Fibroblast of skin of abdomen (primary cell): ENCODE results near the gene FBH1.
A peak's percentile ranks its signal among the peaks of the same experiment; 100 is the strongest.
"Not testable (repeated sequence)": the region's sequence is repeated elsewhere in the genome, so short reads cannot be mapped to it uniquely, and the experiment has no call there.

Source experiments
- DNase-seq: peaks from one replicate; pipeline ENCODE4 v3.0.0-alpha.2; 2013

FBH1 gene

DNA sequence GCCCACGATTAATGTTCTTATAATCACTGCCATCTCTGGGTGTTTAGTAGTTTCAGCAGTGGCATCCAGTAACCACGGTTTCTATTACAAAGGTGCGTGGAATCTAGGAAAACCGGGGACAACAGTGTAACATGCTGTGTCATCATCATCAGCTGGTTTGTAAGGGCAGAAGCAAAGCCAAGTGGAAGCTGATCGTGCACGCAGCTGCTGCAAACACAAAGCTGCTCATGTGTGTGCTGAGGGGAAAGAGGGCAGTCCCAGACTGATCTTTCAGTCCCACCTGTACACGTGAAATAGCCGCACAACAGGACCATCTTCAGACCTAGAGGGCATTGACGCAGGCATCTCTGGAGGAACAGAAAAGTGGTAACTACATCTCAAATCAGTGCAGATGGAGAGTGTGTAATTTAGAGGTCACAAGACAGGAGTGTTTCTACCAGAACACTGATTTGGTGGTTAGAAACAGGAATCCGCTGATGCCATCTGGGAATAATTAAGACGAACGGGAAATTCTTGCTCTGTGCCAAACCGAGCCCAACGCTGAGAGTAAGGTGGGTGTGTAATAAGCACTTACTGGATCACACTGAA is 13.8 kb upstream of the FBH1 start:
- DNase-seq: peak; percentile 95

DNA sequence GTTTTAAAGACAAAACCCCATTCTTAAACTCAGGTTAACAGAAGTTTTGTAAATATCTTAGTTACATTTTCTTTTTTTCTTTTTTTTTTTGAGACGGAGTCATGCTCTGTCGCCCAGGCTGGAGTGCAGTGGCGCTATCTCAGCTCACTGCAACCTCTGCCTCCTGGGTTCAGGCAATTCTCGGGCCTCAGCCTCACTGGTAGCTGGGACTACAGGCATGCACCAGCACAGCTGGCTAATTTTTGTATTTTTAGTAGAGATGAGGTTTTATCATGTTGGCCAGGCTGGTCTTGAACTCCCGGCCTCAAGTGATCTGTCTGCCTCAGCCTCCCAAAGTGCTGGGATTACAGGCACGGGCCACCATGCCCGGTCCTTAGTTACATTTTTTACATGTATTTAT is 13.0 kb upstream of the FBH1 start:
- not testable (repeated sequence) for DNase-seq

DNA sequence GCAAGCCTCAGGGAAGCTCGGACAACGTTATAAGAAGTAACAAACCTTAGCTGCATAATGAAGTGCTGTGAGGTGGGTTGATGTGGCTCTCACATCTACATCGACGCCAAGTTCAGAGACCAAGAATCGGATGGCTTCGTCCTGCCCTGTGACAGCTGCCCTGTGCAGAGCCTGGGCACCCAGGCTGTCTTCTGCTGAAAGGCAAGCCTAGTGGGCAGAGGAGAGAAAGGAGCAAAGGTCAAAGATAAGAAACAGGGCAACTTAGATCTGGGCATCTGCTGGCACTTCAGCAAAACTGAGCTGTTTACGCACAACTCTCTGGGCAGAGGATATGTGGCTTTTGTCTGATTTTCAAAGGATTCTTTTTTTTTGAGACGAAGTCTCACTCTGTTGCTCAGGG is 7.1 kb upstream of the FBH1 start:
- no peak for DNase-seq

DNA sequence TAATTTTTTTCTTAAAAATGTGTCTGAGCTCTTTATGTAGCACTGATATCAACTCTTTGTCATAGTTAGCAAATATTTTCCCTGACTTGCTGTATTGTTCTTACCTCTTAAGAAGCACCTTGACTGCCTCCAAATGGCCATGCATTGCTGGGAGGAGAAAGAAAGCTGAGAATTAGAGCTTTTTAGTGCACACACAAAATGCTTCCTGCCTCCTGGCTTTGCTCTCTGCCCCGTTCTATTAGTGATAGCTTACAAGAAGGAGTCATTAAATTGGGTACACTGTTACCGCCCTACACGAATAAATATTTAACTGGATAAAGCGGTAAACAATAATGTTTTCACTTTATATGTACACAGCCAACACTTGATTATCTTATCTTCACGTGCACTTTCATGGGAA is 4.4 kb upstream of the FBH1 start:
- no peak for DNase-seq

DNA sequence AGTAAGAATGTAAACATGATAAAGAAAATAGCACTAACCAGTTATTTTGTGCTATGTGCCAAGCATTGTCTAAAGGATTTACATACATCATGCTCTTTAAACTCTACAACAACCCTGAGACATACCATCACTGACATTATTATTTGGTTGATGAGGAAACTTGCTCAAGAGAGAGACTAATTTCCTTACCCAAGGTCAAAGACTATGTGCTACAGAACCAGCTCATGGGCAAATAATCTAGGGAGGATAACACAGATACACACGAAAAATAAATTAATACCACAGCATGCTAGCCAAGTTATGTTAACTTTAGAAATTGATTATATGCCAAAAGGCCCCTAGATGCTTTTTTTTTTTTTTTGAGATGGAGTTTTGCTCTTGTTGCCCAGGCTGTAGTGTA is 3.0 kb upstream of the FBH1 start:
- DNase-seq: no peak

DNA sequence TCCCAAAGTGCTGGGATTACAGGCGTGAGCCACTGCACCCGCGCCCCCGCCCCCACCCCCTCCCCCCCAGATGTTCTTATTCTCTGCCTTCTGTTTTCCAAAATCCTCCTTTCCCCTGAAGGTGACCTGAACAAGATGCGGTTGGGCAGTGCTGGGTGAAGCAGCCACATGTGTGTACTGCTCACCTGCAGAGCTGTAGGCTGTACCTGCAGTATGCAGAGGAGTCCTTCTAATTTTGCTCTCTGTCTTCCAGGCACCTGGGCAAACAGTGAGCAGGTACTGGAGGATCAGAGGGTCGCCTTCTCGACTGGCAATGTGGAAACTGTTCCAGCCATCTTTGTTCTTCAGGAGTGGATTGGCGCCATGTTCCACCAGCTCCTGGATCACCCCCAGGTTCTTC is 2.4 kb upstream of the FBH1 start:
- no peak for DNase-seq

DNA sequence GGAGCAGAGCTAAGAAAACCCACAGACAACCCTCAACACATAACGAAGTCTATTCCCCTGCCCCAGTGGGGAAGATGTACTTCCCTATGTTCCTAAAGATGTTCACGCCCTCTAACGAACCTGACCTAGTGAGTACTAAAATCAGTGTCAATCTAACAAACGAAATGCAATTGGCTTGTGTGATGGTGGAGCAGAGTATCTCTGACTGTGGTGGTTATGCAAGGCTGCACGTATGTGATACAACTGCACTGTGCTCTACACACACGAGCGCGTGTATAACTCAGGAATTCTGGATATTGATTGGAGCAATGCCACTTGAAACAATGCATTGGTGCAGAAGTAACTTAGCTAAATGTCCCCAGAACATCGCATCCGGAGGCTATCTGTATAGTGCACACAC is 1.7 kb upstream of the FBH1 start:
- peak; percentile 21 for DNase-seq

DNA sequence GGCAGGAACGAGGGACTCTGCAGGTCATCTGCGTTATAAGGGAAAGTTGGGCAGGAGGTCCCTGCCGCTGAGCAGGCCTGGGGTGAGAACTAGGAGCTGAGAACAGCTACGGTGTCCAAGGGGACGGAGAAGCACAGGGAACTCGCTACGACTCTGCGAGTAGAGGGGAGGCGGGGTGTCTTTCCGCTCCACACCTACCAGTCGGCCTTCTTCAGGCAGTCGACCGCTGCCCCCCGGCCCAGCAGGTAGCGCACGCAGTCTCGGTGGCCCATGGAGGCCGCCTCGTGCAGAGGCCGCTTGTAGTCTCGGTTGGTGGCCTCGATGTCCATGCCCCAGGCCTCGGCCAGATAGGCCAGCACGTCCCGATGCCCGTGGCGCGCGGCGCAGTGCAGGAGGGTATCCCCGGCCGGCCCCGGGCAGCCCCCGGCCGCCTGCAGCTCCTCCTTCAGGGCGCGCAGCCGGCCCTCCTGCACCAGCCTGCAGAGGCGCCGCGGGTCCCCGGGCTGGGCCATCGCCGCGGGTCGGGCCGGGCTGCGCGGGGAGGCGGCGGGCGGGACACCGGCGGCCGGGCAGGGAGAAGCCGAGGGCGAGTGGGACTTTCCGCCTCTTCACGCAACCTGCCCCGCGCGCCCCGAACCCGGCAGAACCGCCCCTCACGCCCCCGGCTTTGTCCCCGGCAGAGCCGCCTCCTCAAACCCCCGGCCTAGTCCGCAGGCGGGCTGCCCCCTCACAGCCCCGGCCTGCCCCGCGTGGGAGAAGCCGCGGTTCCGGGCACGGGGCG is 1.0 kb upstream of the FBH1 start:
- DNase-seq: peak; percentile 14

DNA sequence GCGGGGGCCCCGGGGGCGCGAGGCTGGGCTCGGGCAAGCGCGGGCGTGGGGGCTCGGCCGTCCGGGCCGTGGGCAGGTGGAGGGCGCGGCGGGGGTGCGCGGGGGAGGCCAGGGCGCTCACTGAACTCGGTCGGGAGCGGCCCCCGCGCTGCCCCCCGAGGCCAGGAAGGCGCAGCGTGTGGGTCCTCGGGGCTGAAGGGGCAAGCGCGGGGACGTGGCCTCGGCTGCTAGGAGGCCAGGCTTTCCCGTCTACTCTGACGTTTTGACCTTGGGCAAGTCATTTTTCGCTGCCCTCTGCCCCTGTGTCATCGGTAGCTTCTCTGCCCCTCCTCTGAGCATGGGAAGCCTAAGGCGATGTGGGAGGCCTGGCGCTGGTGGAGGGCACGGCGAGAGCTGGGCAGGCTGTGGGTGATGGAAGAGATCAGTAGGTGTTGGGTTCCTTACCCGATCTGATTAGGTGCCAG is 441 bp downstream of the FBH1 start:
- no peak for DNase-seq

DNA sequence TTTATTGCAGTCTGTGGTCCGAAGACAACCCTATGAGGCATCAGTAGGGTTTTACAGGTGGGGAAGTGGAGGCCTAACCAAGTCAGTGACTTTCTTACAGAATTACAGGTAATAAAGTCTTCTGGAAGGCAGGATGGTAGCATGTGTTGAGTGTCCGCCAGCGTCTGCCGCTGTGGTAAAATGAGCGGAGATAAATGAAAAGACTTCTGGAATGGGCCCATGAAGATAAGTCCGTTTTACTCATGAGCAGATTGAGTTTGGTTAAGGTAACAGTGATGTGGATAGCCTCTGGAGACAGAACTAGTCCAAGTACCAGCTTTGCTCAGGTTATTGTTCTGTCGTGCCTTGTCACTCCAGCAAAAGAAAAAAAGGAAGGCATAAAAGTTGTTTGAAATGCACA is 966 bp downstream of the FBH1 start:
- no peak for DNase-seq

DNA sequence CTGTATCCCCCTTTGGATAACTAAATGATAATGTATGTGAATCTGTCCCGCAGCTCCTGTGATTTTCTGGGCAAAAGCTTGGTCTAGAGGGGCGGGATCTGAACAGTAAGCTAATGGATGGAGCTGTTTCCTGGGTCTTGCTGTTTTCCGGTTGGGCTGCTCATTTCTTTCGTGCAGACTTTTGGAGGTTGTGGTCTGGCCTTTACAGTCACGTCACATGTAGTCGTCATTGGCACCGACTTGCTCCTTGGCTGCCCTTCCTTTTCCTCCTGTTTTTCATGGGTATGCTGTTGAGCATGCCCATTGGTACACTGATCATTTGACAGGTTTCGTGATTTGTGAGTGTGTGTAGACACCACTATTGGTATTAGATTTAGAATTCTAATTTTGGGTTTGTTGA is 2.0 kb downstream of the FBH1 start:
- DNase-seq: no peak

DNA sequence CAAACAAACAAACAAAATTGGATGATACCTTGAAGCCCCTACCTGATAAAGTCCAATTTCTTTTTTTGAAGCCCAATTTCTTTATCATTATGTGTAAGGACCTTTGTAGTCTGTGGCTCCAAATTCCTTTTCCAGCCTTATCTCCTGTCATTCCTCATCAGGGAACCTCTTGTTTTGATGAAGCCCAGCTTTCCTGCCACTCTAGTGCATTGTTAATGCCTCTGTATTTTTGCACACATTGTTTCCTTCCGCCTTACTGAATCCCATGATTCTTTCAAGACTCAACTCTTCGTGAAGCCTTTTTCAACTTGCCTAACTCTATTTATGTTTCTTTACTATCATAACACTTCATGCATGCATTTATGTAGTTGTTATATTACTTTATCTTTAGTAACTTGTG is 3.3 kb downstream of the FBH1 start:
- no peak for DNase-seq

DNA sequence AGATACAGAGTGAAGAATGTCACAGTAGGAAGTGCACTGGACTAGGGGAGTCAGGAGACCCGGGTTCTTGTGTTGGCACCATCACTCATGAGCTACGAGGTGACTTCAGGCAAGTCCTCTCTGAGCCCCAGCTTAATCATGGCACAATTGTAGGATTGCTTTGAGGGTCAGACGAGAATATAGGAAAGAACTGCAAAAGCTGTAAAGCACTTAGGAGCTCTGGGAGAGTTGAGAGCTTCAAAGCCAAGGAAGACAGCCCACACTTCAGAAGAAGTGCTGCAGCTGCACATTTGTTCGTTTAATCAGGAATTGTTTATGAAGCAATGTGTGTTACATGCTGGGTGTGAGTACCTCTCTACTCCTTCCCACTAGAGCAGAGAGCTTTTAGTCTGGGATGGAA is 4.4 kb downstream of the FBH1 start:
- DNase-seq: no peak

DNA sequence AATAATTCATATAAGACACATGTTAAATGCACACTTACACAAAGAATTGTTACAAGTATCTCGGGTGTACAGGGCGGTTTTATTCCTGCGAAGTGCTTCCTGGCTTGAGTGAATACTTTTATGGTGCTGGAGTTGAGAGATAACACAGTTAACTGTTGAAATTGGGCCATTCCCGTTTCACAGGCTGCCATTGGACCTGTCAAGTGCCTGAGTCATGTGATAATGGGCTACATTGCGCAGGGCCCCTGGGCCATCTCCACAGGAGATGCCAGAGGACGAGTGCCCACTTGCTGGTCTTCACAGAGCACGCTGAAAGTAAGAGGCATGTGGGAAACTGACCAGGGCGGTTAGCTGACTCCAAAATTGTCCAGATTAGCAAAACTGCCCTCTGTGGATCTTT is 4.8 kb downstream of the FBH1 start:
- DNase-seq: no peak

DNA sequence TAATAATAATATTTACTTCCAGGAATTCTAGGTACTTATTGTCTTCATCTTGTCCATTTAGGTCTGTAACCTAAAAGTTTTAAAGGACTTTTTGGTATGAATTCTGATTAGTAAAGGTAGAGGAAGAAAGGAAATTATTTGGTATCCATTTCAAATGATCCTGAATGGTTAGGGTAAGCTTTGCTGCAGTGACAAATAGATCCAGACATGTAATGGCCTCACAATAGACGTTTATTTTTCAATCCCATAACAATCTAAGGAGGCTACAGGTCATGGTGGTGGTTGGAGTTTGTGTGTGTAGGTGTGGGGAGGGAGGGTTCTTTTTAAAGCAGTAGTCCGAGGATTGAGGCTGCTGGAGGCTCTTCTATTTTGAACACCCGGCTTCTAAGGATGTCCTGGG is 5.3 kb downstream of the FBH1 start:
- DNase-seq: no peak

DNA sequence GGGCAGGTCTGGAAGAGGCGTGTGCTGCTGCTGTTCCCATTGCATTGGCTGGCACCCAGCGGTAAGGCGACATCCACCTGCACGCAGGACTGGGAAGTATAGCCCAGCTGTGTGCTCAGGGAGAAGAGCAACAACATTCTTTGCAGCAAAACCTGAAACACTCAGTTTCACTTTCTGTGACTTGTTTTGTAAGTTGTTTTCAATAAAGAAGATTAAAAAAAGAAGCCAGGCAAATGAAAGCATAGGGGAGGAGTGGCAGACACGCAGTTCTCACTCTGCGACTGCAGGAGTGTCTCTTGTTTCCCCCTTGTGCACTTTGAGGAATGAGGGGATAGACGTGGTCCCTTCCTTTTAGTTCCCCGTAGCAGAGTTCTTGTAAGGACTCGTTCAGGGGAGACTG is 5.8 kb downstream of the FBH1 start:
- DNase-seq: no peak

DNA sequence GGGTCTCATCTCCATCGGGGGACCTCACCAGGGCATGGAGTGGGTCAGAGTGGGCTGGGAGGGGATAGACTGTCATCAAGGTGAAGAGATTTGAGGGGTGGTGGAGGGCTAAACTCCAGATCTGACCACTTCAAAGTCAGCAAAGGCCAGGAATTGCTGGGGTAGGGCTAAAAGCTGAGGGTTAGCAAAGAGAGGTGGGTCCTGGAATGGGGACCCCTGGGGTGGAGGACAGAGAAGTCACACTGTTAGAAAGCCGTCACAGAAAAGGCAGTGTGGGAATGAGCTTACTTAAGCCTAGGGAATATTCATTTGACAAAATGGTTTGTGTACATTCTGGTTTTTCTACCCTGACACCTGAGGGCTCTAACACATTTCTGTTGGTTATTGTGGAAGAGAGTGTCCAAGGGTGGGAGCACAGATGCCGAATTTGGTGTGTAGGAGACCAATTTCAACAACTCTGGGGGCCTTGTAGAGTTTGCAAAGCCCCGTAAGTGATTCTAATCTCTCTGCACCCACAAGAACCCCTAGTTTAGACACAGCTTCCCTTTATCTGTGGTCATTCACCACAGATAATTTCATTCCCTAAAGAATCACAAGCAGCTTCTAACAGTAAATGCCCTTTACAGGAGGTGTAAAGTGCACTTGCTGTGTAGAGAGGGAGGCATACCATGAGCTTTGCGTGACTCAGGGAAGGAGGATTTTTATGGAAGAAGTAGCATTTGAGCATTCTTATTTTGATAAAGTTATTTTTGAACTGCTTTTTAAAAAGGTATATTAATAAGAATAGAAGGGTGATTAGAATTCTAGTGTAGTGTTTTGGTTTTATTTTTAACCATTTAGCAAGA is 6.4 kb downstream of the FBH1 start:
- no peak for DNase-seq

DNA sequence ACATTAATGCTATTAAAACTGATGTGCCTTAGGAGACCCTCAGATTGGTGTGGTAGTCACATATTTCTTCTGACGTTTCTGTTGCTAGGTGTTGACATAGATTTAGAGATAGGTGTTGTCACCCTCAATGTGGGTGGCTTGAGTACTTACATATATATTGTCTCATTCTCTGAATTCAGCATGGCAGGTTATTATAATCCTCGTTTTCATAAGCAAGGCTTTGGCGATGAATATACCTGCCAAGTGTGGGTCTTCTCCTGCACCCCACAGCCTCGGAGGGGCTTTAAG is 7.0 kb downstream of the FBH1 start:
- DNase-seq: no peak

DNA sequence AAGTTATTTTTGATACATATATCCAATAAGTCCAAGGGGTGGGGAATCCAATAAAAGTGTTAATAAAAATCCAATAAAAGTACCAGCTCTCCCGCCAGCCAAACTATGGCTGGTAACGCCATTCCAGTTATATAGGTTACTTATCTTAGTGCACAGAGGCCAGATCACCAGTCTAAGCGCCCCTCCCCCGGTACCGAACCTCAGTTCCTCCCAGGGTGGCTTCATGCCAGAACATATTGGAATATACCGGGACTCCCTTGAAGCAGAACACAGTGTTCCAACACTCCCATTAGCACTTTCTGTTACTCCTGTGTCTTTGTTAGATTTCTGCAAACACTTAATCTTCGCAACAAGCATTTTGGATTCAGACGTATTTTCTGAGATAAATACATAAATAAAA is 7.5 kb downstream of the FBH1 start:
- no peak for DNase-seq

DNA sequence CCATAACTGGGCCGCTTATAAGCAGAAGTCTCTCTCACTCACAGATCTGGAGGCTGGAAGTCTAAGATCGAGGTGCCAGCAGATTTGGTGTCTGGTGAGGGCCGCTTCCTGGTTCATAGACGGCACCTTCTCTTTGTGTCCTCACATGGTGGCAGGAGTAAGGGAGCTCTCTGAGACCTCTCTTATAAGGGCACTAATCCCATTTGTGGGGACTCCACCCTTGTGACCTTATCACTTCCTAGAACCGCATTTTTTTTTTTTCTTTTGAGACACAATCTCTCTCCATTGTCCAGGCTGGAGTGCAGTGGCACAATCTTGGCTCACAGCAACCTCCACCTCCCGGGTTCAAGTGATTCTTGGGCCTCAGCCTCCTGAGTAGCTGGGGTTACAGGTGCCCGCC is 8.1 kb downstream of the FBH1 start:
- DNase-seq: no peak

DNA sequence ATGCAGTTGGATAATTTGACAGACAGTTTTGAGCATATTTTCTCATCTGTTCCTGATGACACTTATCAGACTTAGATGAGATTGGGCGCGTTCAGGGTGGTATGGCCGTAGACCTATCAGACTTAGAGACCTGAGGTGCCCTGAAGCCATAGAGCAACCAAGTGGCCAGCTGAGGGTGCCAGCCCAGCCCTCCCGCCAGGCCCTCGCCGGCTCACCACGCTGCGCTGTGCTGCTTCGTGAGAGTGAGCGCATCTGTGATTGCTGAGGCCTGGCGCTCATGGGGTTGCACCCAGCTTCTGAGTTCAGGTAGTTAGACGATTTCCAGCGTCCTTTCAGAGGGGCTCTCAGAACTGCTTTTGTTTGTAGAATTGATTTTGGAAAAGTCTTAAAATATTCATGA is 10.2 kb downstream of the FBH1 start:
- no peak for DNase-seq

DNA sequence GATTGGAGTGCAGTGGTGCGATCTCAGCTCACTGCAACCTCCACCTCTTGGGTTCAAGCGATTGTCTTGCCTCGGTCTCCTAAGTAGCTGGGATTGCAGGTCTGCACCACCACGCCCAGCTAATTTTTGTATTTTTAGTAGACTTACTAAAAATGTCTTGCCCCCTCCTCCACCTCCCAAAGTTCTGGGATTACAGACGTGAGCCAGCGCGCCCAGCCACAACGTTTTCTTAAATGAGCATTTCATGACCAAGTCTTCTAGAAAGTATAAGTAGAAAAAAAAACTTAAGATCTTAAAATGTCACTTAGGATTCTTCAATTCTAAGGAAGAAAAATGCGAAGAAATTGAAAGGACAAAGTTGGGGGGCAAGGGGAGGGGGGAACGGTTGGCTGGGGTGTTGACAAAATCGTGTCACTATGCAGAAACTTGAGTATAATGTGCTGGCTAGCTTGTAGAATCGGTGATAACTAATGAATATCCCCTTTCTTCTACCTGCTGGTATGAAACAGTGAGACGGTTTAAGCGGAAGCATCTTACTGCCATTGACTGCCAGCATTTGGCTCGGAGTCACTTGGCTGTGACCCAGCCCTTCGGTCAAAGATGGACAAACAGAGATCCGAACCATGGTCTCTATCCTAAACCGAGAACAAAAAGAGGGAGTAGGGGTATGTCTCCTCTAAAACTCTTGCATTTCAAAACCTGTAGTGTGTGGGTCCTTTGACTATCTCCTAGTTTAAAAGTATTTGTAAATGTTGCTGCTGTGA is 12.7 kb downstream of the FBH1 start:
- DNase-seq: no peak

DNA sequence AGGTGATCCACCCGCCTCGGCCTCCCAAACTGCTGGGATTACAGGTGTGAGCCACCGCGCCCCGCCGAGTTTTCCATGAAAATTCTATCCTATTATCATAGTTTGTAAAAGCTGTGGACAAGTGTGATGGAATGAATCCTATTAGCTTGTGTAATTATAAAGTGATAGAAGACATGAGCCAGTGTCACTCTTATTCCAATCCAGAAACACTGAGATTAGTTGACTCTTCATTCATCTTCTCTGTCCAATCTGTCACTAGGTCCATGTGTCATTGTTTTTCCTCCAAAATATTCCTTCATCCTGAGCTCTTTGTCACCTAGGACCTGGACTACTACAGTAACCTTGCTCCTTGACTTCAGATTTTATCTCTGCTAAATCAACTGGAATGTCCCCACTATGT is 13.5 kb downstream of the FBH1 start:
- DNase-seq: no peak
